Stimulated activated CD4-positive, alpha-beta T cell treated with anti-CD3 and anti-CD28 coated beads, Interleukin-15, amount 100 ng/mL, for 1 hour (primary cell): Measurements from ENCODE around the gene CCDC102A.
"Not testable (repeated sequence)": the region's sequence is repeated elsewhere in the genome, so short reads cannot be mapped to it uniquely, and the experiment has no call there.

Experiments
- DNase-seq, 2 donors: peaks; one replicate each; pipeline ENCODE4 v3.0.0-alpha.2; 2020; ENCODE audit warnings: low read depth in 1 of 2, low spot score in 1 of 2

Gene CCDC102A

GRCh38 chr16:57502048-57502775, 34.2 kb downstream of the CCDC102A start:
- no peak for DNase-seq

- DNase-seq, result no peak
Observed at GRCh38 chr16:57501492-57501891, 34.9 kb downstream of the CCDC102A start.

- no peak for DNase-seq
Observed at GRCh38 chr16:57500578-57501111, 35.7 kb downstream of the CCDC102A start.

- DNase-seq, result not testable (repeated sequence)
Observed at GRCh38 chr16:57499941-57500340, 36.4 kb downstream of the CCDC102A start.

GRCh38 chr16:57498031-57498430, 38.3 kb downstream of the CCDC102A start:
- no peak for DNase-seq

- DNase-seq, result no peak
Observed at GRCh38 chr16:57497121-57497520, 39.2 kb downstream of the CCDC102A start.

- DNase-seq, result no peak
Observed at GRCh38 chr16:57493767-57494166, 42.6 kb downstream of the CCDC102A start.

GRCh38 chr16:57489229-57489628, 47.1 kb downstream of the CCDC102A start:
- no peak for DNase-seq

- no peak for DNase-seq
Observed at GRCh38 chr16:57486858-57487834, 49.2 kb downstream of the CCDC102A start.

- DNase-seq, result peak; percentile 60 to 82
Observed at GRCh38 chr16:57485916-57486857, 50.2 kb downstream of the CCDC102A start, which contains the start of gene DOK4. Gene DOK4, minus strand, starts transcription at chr16:57486493. Its CDS starts 6,986 bp downstream, at chr16:57479507.

- no peak for DNase-seq
Observed at GRCh38 chr16:57485091-57485915, 51.1 kb downstream of the CCDC102A start.

- no peak for DNase-seq
Observed at GRCh38 chr16:57484515-57485005, 51.8 kb downstream of the CCDC102A start.

- no peak for DNase-seq
Observed at GRCh38 chr16:57483725-57484514, 52.5 kb downstream of the CCDC102A start.

- no peak for DNase-seq
Observed at GRCh38 chr16:57482845-57483545, 53.4 kb downstream of the CCDC102A start.

GRCh38 chr16:57481421-57481820, 55.0 kb downstream of the CCDC102A start:
- DNase-seq, result no peak

- no peak for DNase-seq
Observed at GRCh38 chr16:57480754-57481230, 55.6 kb downstream of the CCDC102A start.

GRCh38 chr16:57479976-57480753, 56.2 kb downstream of the CCDC102A start:
- no peak for DNase-seq
